B cell (primary cell): Measurements from ENCODE around the gene RELL2.

ENCODE experiments used
- EZH2 ChIP-seq: IDR thresholded peaks from 2 replicates; pipeline ENCODE4 v1.6.1; 2012; ENCODE audit warnings: borderline replicate concordance, low read depth, mild to moderate bottlenecking, moderate library complexity, low read length; ENCODE audit not compliant: insufficient read depth, poor library complexity, severe bottlenecking
- TF ChIP-seq, protein P1 (sequence below): fragments of 200-600 bp; IDR thresholded peaks from one replicate; pipeline ENCODE4 v1.8.0; 2022; ENCODE audit warnings: antibody characterized with exemption, mild to moderate bottlenecking

DNA sequence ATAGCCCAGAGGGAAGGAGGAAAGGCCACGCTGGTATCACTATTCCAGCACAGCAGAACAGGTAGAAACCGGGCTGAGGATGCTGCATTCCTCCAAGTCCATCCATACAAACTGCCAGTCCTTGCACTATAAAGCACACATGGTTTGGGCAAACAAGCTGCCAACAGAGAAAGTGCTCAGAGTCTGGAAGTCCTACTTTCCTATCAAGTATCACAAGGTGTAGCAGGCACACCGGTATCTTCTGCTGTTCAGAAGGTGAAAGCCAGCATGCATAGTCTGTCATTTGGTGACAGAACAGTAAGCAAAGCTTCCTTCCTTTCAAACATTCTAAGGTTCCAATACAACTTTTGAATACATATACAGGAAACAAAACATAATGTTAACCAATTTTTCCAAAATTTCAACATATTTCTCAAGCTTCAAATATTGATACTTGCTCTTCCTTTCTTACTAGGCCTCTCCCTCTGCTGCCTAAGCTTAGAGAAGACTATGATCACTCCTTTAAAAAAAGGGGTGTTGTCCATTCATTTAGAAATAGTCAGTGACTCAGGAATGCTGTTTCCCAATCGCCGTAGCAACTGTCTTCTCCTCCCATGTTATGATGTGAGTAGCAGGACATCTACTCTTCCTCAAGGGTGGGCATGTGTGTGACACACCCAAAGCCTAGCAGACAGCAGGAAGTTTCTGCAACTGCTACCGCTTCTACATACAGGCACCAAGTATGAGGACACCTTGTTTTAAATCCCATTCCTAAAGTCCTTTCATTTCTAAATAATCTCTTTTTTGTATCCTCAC, 32.7 kb upstream of the RELL2 start:
- TF ChIP-seq, protein P1, sequence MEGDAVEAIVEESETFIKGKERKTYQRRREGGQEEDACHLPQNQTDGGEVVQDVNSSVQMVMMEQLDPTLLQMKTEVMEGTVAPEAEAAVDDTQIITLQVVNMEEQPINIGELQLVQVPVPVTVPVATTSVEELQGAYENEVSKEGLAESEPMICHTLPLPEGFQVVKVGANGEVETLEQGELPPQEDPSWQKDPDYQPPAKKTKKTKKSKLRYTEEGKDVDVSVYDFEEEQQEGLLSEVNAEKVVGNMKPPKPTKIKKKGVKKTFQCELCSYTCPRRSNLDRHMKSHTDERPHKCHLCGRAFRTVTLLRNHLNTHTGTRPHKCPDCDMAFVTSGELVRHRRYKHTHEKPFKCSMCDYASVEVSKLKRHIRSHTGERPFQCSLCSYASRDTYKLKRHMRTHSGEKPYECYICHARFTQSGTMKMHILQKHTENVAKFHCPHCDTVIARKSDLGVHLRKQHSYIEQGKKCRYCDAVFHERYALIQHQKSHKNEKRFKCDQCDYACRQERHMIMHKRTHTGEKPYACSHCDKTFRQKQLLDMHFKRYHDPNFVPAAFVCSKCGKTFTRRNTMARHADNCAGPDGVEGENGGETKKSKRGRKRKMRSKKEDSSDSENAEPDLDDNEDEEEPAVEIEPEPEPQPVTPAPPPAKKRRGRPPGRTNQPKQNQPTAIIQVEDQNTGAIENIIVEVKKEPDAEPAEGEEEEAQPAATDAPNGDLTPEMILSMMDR, result no peak
- TF ChIP-seq EZH2, result no peak
